ENCODE measurements around the gene ARMC6.
A peak's percentile ranks its signal among the peaks of the same experiment; 100 is the strongest.

ARMC6 gene

GRCh38 chr19:19055701-19056100 lies 22.3 kb downstream of the ARMC6 start:
- no peak for DNase-seq (ENCODE audit: low spot score)

- DNase-seq (ENCODE audit: low spot score) = no peak
These were observed 23.4 kb downstream of the ARMC6 start for GRCh38 chr19:19056636-19057275.

GRCh38 chr19:19057317-19057716 lies 23.9 kb downstream of the ARMC6 start:
- no peak for DNase-seq (ENCODE audit: low spot score)

- no peak for DNase-seq (ENCODE audit: low spot score)
These were observed 24.3 kb downstream of the ARMC6 start for GRCh38 chr19:19057720-19058119.

GRCh38 chr19:19059018-19059836 lies 25.8 kb downstream of the ARMC6 start:
- DNase-seq (ENCODE audit: low spot score) = no peak

- DNase-seq (ENCODE audit: low spot score) = no peak
These were observed 26.6 kb downstream of the ARMC6 start for GRCh38 chr19:19059837-19060611.

- no peak for DNase-seq (ENCODE audit: low spot score)
These were observed 28.1 kb downstream of the ARMC6 start for GRCh38 chr19:19061506-19061905.

- DNase-seq (ENCODE audit: low spot score) = peak; percentile 26
These were observed 29.2 kb downstream of the ARMC6 start for GRCh38 chr19:19062454-19063182.

GRCh38 chr19:19063183-19064097 lies 30.0 kb downstream of the ARMC6 start, which contains the start of gene SLC25A42:
SLC25A42 (plus strand) TSS chr19:19063994; CDS start chr19:19096125, 32,131 bp downstream.
- peak; percentile 99 for DNase-seq (ENCODE audit: low spot score)

- no peak for DNase-seq (ENCODE audit: low spot score)
These were observed 30.8 kb downstream of the ARMC6 start for GRCh38 chr19:19064098-19064722.

GRCh38 chr19:19064811-19065745 lies 31.7 kb downstream of the ARMC6 start:
- DNase-seq (ENCODE audit: low spot score) = peak; percentile 3

GRCh38 chr19:19067276-19068072 lies 34.1 kb downstream of the ARMC6 start:
- no peak for DNase-seq (ENCODE audit: low spot score)

- DNase-seq (ENCODE audit: low spot score) = no peak
These were observed 35.6 kb downstream of the ARMC6 start for GRCh38 chr19:19068659-19069654.

GRCh38 chr19:19071897-19072296 lies 38.5 kb downstream of the ARMC6 start:
- DNase-seq (ENCODE audit: low spot score) = no peak

GRCh38 chr19:19074196-19074882 lies 40.9 kb downstream of the ARMC6 start:
- DNase-seq (ENCODE audit: low spot score) = no peak

GRCh38 chr19:19075126-19075525 lies 41.7 kb downstream of the ARMC6 start:
- DNase-seq (ENCODE audit: low spot score) = no peak

GRCh38 chr19:19076476-19076875 lies 43.1 kb downstream of the ARMC6 start:
- no peak for DNase-seq (ENCODE audit: low spot score)
